ENCODE data around the gene DCTPP1. TPM values are rescaled to one million over a fixed set of nuclear protein-coding genes. Genes with fewer than 3 reads are reported as not detected.
A peak's percentile ranks its signal among the peaks of the same experiment; 100 is the strongest.

DCTPP1 gene
- total and polyA plus RNA-seq, 9 of the 15 experiments (the other 6 are each of a cell fraction or from before 2014, with no cell fraction given), result 45.0 to 132 (median 80.6) TPM

DNA sequence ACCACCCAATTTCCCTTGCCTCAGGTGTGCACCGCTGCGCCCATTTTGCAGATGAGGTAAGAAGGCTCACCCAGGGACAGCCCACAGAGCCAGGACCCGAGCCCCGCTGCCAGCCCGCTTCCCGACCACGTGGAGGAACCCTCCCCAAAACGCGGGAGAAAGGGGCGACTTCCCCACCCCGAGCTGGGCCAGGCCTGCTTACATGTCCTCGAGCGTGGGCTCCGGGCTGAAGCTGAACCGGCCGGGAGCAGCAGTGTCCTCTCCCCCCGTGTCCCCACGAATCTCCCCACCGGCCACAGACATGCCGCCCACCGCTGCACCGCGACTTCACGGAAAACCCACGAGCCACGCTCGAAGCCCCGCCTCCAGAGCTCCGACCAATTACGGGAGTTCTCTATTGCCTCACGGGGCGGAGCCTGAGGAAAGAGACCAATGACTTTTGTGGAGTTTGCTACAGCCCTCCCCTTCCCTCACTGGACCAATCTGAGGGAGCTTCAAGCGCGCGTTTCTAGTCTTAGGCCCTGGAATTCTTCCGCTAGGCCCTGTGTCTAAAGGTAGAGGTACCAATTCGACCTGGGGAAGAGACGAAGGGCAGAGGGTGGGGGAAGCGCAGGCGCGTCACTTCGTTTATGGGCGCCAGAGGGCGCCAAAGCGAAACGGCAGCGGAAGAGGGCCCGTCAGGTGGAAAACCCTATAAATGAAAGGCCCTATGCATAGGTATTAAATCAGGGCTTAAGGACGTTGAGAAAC is at the start of gene DCTPP1 (continued):
- TF ChIP-seq, protein P1, sequence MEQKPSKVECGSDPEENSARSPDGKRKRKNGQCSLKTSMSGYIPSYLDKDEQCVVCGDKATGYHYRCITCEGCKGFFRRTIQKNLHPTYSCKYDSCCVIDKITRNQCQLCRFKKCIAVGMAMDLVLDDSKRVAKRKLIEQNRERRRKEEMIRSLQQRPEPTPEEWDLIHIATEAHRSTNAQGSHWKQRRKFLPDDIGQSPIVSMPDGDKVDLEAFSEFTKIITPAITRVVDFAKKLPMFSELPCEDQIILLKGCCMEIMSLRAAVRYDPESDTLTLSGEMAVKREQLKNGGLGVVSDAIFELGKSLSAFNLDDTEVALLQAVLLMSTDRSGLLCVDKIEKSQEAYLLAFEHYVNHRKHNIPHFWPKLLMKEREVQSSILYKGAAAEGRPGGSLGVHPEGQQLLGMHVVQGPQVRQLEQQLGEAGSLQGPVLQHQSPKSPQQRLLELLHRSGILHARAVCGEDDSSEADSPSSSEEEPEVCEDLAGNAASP (IDR thresholded peaks at IDR 0.05), result no peak
- TF ChIP-seq, protein P2, sequence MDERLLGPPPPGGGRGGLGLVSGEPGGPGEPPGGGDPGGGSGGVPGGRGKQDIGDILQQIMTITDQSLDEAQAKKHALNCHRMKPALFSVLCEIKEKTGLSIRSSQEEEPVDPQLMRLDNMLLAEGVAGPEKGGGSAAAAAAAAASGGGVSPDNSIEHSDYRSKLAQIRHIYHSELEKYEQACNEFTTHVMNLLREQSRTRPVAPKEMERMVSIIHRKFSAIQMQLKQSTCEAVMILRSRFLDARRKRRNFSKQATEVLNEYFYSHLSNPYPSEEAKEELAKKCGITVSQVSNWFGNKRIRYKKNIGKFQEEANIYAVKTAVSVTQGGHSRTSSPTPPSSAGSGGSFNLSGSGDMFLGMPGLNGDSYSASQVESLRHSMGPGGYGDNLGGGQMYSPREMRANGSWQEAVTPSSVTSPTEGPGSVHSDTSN (CRISPR knock-in tag; IDR thresholded peaks at IDR 0.05; ENCODE audit: low read depth), result no peak
- TF ChIP-seq, protein P2 (tag; conservative IDR thresholded peaks at IDR 0.05; ENCODE audit: low read depth), result no peak
- TF ChIP-seq FOXA3 (CRISPR knock-in tag; conservative IDR thresholded peaks at IDR 0.05 in 1 of 2, IDR thresholded peaks at IDR 0.05 in 1 of 2) (peak in 1 of 2 experiments; percentile 58; a peak in 2 of 4 replicates), COPS2 (conservative IDR thresholded peaks at IDR 0.05) (no peak), MCM2 (IDR thresholded peaks at IDR 0.05; ENCODE audit: low read depth) (no peak), MYC (IDR thresholded peaks at IDR 0.05; ENCODE audit: low read depth, low read length) (peak; percentile 88), MYC (CRISPR knock-in tag; IDR thresholded peaks at IDR 0.05; ENCODE audit: borderline replicate concordance, low read depth) (peak; percentile 91; the same call in 1 of the 2 replicates), HDAC6 (IDR thresholded peaks at IDR 0.05; ENCODE audit: low read depth, low read length) (no peak), PHB (CRISPR knock-in tag; IDR thresholded peaks at IDR 0.05) (no peak)
- TF ChIP-seq, protein P3, sequence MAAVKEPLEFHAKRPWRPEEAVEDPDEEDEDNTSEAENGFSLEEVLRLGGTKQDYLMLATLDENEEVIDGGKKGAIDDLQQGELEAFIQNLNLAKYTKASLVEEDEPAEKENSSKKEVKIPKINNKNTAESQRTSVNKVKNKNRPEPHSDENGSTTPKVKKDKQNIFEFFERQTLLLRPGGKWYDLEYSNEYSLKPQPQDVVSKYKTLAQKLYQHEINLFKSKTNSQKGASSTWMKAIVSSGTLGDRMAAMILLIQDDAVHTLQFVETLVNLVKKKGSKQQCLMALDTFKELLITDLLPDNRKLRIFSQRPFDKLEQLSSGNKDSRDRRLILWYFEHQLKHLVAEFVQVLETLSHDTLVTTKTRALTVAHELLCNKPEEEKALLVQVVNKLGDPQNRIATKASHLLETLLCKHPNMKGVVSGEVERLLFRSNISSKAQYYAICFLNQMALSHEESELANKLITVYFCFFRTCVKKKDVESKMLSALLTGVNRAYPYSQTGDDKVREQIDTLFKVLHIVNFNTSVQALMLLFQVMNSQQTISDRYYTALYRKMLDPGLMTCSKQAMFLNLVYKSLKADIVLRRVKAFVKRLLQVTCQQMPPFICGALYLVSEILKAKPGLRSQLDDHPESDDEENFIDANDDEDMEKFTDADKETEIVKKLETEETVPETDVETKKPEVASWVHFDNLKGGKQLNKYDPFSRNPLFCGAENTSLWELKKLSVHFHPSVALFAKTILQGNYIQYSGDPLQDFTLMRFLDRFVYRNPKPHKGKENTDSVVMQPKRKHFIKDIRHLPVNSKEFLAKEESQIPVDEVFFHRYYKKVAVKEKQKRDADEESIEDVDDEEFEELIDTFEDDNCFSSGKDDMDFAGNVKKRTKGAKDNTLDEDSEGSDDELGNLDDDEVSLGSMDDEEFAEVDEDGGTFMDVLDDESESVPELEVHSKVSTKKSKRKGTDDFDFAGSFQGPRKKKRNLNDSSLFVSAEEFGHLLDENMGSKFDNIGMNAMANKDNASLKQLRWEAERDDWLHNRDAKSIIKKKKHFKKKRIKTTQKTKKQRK (IDR thresholded peaks at IDR 0.05; ENCODE audit: borderline replicate concordance, low read depth, low read length), result no peak
- TF ChIP-seq, protein P4, sequence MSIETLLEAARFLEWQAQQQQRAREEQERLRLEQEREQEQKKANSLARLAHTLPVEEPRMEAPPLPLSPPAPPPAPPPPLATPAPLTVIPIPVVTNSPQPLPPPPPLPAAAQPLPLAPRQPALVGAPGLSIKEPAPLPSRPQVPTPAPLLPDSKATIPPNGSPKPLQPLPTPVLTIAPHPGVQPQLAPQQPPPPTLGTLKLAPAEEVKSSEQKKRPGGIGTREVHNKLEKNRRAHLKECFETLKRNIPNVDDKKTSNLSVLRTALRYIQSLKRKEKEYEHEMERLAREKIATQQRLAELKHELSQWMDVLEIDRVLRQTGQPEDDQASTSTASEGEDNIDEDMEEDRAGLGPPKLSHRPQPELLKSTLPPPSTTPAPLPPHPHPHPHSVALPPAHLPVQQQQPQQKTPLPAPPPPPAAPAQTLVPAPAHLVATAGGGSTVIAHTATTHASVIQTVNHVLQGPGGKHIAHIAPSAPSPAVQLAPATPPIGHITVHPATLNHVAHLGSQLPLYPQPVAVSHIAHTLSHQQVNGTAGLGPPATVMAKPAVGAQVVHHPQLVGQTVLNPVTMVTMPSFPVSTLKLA (conservative IDR thresholded peaks at IDR 0.05), result peak; percentile 95 to 96
- TF ChIP-seq, protein P5, sequence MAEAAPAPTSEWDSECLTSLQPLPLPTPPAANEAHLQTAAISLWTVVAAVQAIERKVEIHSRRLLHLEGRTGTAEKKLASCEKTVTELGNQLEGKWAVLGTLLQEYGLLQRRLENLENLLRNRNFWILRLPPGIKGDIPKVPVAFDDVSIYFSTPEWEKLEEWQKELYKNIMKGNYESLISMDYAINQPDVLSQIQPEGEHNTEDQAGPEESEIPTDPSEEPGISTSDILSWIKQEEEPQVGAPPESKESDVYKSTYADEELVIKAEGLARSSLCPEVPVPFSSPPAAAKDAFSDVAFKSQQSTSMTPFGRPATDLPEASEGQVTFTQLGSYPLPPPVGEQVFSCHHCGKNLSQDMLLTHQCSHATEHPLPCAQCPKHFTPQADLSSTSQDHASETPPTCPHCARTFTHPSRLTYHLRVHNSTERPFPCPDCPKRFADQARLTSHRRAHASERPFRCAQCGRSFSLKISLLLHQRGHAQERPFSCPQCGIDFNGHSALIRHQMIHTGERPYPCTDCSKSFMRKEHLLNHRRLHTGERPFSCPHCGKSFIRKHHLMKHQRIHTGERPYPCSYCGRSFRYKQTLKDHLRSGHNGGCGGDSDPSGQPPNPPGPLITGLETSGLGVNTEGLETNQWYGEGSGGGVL (CRISPR knock-in tag; IDR thresholded peaks at IDR 0.05), result no peak

All from K562 (cell line).